Measurements from ENCODE around the gene CNIH2.

Gene CNIH2

GRCh38 chr11:66323684-66324083 lies 45.7 kb downstream of the CNIH2 start:
- 94% methylated on average over 1 of the region's 1 CpG for WGBS

GRCh38 chr11:66324664-66325063 lies 46.7 kb downstream of the CNIH2 start:
- Histone ChIP-seq H3K79me1 (replicated peaks; ENCODE audit: low read length, poor library complexity, severe bottlenecking) (no peaks in the 10 kb centered on the region), H3K4me2 (ENCODE audit: low read length, poor library complexity, severe bottlenecking) (no peak overlapping the region), H2BK5ac (ENCODE audit: low read depth, low read length, poor library complexity, severe bottlenecking) (no peak overlapping the region), H3K4me3 (ENCODE audit: insufficient read depth in 1 of 2, low read depth in 1 of 2, low read length in 2 of 2) (no peak overlapping the region), H3K23ac (ENCODE audit: low read length in 2 of 2) (peak overlapping the region in 1 of 2 experiments; percentile 95), H3K9me3 (ENCODE audit: control insufficient read depth, low read length) (no peaks in the 10 kb centered on the region), H3K36me3 (ENCODE audit: control insufficient read depth in 1 of 2, insufficient read depth in 2 of 2, low read depth in 1 of 2, low read length in 2 of 2) (peaks cover 0 to 2% of the 10 kb centered on the region in 2 experiments), H2BK12ac (ENCODE audit: low read length in 2 of 2) (peak overlapping the region; percentile 64 to 85), H3K27ac (ENCODE audit: low read length, poor library complexity, severe bottlenecking) (peak overlapping the region; percentile 33), H3K4ac (ENCODE audit: low read depth in 1 of 2, low read length in 2 of 2) (peak overlapping the region; percentile 75 to 83), H4K91ac (ENCODE audit: low read length) (peak overlapping the region; percentile 95), H2BK15ac (ENCODE audit: low read depth, poor library complexity, severe bottlenecking) (peak overlapping the region; percentile 76), H3K9ac (ENCODE audit: low read length) (peak overlapping the region; percentile 4), H2BK120ac (ENCODE audit: low read depth, low read length) (peak overlapping the region; percentile 98), H3K4me1 (ENCODE audit: control insufficient read depth, insufficient read depth, low read depth, low read length) (peaks cover 45% of the 10 kb centered on the region), H3K27me3 (ENCODE audit: control insufficient read depth in 1 of 2, insufficient read depth in 1 of 2, low read length in 2 of 2) (no peaks in the 10 kb centered on the region), H4K8ac (ENCODE audit: low read length) (peak overlapping the region; percentile 89), H3K18ac (ENCODE audit: low read depth in 1 of 2, low read length in 2 of 2) (peak overlapping the region; percentile 93 to 99), H2AFZ (ENCODE audit: low read depth, low read length) (no peak overlapping the region), H3K14ac (ENCODE audit: low read length in 2 of 2) (peak overlapping the region in 1 of 2 experiments; percentile 93), H2AK5ac (ENCODE audit: low read length, severe bottlenecking) (peak overlapping the region; percentile 90)
- WGBS, result 30% methylated on average over 6 of the region's 10 CpGs
- peak; percentile 49 for DNase-seq

More at GRCh38 chr11:66323684-66324083, 45.7 kb downstream of the CNIH2 start:
- Histone ChIP-seq H3K9ac (ENCODE audit: low read length) (no peak overlapping the region), H2BK12ac (ENCODE audit: low read length in 2 of 2) (no peak overlapping the region), H3K4me3 (ENCODE audit: insufficient read depth in 1 of 2, low read depth in 1 of 2, low read length in 2 of 2) (no peak overlapping the region), H3K27ac (ENCODE audit: low read length, poor library complexity, severe bottlenecking) (no peak overlapping the region), H4K91ac (ENCODE audit: low read length) (no peak overlapping the region), H3K4me1 (ENCODE audit: control insufficient read depth, insufficient read depth, low read depth, low read length) (peaks cover 44% of the 10 kb centered on the region), H3K27me3 (ENCODE audit: control insufficient read depth in 1 of 2, insufficient read depth in 1 of 2, low read length in 2 of 2) (no peaks in the 10 kb centered on the region), H3K14ac (ENCODE audit: low read length in 2 of 2) (peak overlapping the region in 1 of 2 experiments; percentile 76), H3K4ac (ENCODE audit: low read depth in 1 of 2, low read length in 2 of 2) (no peak overlapping the region), H2AK5ac (ENCODE audit: low read length, severe bottlenecking) (no peak overlapping the region), H3K79me1 (replicated peaks; ENCODE audit: low read length, poor library complexity, severe bottlenecking) (no peaks in the 10 kb centered on the region), H3K23ac (ENCODE audit: low read length in 2 of 2) (no peak overlapping the region), H3K9me3 (ENCODE audit: control insufficient read depth, low read length) (no peaks in the 10 kb centered on the region), H2BK15ac (ENCODE audit: low read depth, poor library complexity, severe bottlenecking) (no peak overlapping the region), H2AFZ (ENCODE audit: low read depth, low read length) (no peak overlapping the region), H2BK120ac (ENCODE audit: low read depth, low read length) (no peak overlapping the region), H3K4me2 (ENCODE audit: low read length, poor library complexity, severe bottlenecking) (no peak overlapping the region), H3K36me3 (ENCODE audit: control insufficient read depth in 1 of 2, insufficient read depth in 2 of 2, low read depth in 1 of 2, low read length in 2 of 2) (peaks cover 0 to 2% of the 10 kb centered on the region in 2 experiments), H4K8ac (ENCODE audit: low read length) (no peak overlapping the region), H2BK5ac (ENCODE audit: low read depth, low read length, poor library complexity, severe bottlenecking) (no peak overlapping the region), H3K18ac (ENCODE audit: low read depth in 1 of 2, low read length in 2 of 2) (no peak overlapping the region)
- DNase-seq, result no peak

GRCh38 chr11:66325263-66325671 lies 47.3 kb downstream of the CNIH2 start:
- DNase-seq, result peak; percentile 48
- peak overlapping the region; percentile 4 for H3K9ac ChIP-seq (ENCODE audit: low read length)
- H2AFZ ChIP-seq (ENCODE audit: low read depth, low read length), result no peak overlapping the region
- no peak overlapping the region for H3K4me3 ChIP-seq (ENCODE audit: insufficient read depth in 1 of 2, low read depth in 1 of 2, low read length in 2 of 2)
- H3K27ac ChIP-seq (ENCODE audit: low read length, poor library complexity, severe bottlenecking), result no peak overlapping the region
- peak overlapping the region; percentile 93 to 99 for H3K18ac ChIP-seq (ENCODE audit: low read depth in 1 of 2, low read length in 2 of 2)
- peak overlapping the region in 1 of 2 experiments; percentile 93 for H3K14ac ChIP-seq (ENCODE audit: low read length in 2 of 2)
- H2BK15ac ChIP-seq (ENCODE audit: low read depth, poor library complexity, severe bottlenecking), result peak overlapping the region; percentile 31
- peak overlapping the region; percentile 95 for H4K91ac ChIP-seq (ENCODE audit: low read length)
- H3K23ac ChIP-seq (ENCODE audit: low read length in 2 of 2), result peak overlapping the region in 1 of 2 experiments; percentile 95
- WGBS, result 83% methylated on average over 8 of the region's 8 CpGs
- no peak overlapping the region for H2BK5ac ChIP-seq (ENCODE audit: low read depth, low read length, poor library complexity, severe bottlenecking)
- peak overlapping the region; percentile 33 for H4K8ac ChIP-seq (ENCODE audit: low read length)
- H3K4me2 ChIP-seq (ENCODE audit: low read length, poor library complexity, severe bottlenecking), result no peak overlapping the region
- peak overlapping the region; percentile 98 for H2BK120ac ChIP-seq (ENCODE audit: low read depth, low read length)
- H3K4me1 ChIP-seq (ENCODE audit: control insufficient read depth, insufficient read depth, low read depth, low read length), result peaks cover 49% of the 10 kb centered on the region
- no peaks in the 10 kb centered on the region for H3K27me3 ChIP-seq (ENCODE audit: control insufficient read depth in 1 of 2, insufficient read depth in 1 of 2, low read length in 2 of 2)
- no peaks in the 10 kb centered on the region for H3K79me1 ChIP-seq (replicated peaks; ENCODE audit: low read length, poor library complexity, severe bottlenecking)
- H2AK5ac ChIP-seq (ENCODE audit: low read length, severe bottlenecking), result peak overlapping the region; percentile 98
- peaks cover 0 to 2% of the 10 kb centered on the region in 2 experiments for H3K36me3 ChIP-seq (ENCODE audit: control insufficient read depth in 1 of 2, insufficient read depth in 2 of 2, low read depth in 1 of 2, low read length in 2 of 2)
- peak overlapping the region; percentile 64 to 85 for H2BK12ac ChIP-seq (ENCODE audit: low read length in 2 of 2)
- H3K4ac ChIP-seq (ENCODE audit: low read depth in 1 of 2, low read length in 2 of 2), result peak overlapping the region; percentile 75 to 83
- no peaks in the 10 kb centered on the region for H3K9me3 ChIP-seq (ENCODE audit: control insufficient read depth, low read length)

- Histone ChIP-seq H3K9me3 (ENCODE audit: control insufficient read depth, low read length) (no peaks in the 10 kb centered on the region), H3K27me3 (ENCODE audit: control insufficient read depth in 1 of 2, insufficient read depth in 1 of 2, low read length in 2 of 2) (no peaks in the 10 kb centered on the region), H3K4ac (ENCODE audit: low read depth in 1 of 2, low read length in 2 of 2) (peak overlapping the region; percentile 92 to 93), H3K27ac (ENCODE audit: low read length, poor library complexity, severe bottlenecking) (peak overlapping the region; percentile 96), H2AFZ (ENCODE audit: low read depth, low read length) (peak overlapping the region; percentile 10), H3K79me1 (replicated peaks; ENCODE audit: low read length, poor library complexity, severe bottlenecking) (peaks cover under 1% of the 10 kb centered on the region), H2BK12ac (ENCODE audit: low read length in 2 of 2) (peak overlapping the region; percentile 99), H2BK120ac (ENCODE audit: low read depth, low read length) (peak overlapping the region; percentile 65), H2BK5ac (ENCODE audit: low read depth, low read length, poor library complexity, severe bottlenecking) (peak overlapping the region; percentile 87), H4K91ac (ENCODE audit: low read length) (peak overlapping the region; percentile 98), H2BK15ac (ENCODE audit: low read depth, poor library complexity, severe bottlenecking) (peak overlapping the region; percentile 96), H3K14ac (ENCODE audit: low read length in 2 of 2) (peak overlapping the region in 1 of 2 experiments; percentile 72), H3K4me1 (ENCODE audit: control insufficient read depth, insufficient read depth, low read depth, low read length) (peaks cover 51% of the 10 kb centered on the region), H4K8ac (ENCODE audit: low read length) (peak overlapping the region; percentile 97), H3K9ac (ENCODE audit: low read length) (peak overlapping the region; percentile 85), H3K4me3 (ENCODE audit: insufficient read depth in 1 of 2, low read depth in 1 of 2, low read length in 2 of 2) (peak overlapping the region in 1 of 2 experiments; percentile 24), H3K36me3 (ENCODE audit: control insufficient read depth in 1 of 2, insufficient read depth in 2 of 2, low read depth in 1 of 2, low read length in 2 of 2) (peaks cover 5 to 10% of the 10 kb centered on the region in 2 experiments), H2AK5ac (ENCODE audit: low read length, severe bottlenecking) (peak overlapping the region; percentile 98), H3K18ac (ENCODE audit: low read depth in 1 of 2, low read length in 2 of 2) (peak overlapping the region; percentile 96 to 99), H3K4me2 (ENCODE audit: low read length, poor library complexity, severe bottlenecking) (peak overlapping the region; percentile 4), H3K23ac (ENCODE audit: low read length in 2 of 2) (no peak overlapping the region)
- peak; percentile 60 for DNase-seq
- WGBS, result 2% methylated on average over 16 of the region's 21 CpGs
Observed at GRCh38 chr11:66326261-66327111, 48.5 kb downstream of the CNIH2 start.

All from mesenchymal stem cell (in vitro differentiated cells and primary cell).